Activated effector memory CD4-positive, alpha-beta T cell treated with Interleukin-2 at 50 U/mL for 16 hours (primary cell): ENCODE measurements around the gene ZNF521.

Experiments used
- DNase-seq: peaks from one replicate; pipeline ENCODE4 v3.0.0-alpha.2; 2020

Gene ZNF521

GRCh38 chr18:25335062-25335461 lies 16.9 kb downstream of the ZNF521 start:
- DNase-seq = no peak

GRCh38 chr18:25334588-25334987 lies 17.4 kb downstream of the ZNF521 start:
- DNase-seq = no peak

GRCh38 chr18:25332002-25332401 lies 20.0 kb downstream of the ZNF521 start:
- no peak for DNase-seq

- DNase-seq = no peak
Measured at GRCh38 chr18:25329783-25330182, 22.2 kb downstream of the ZNF521 start.

DNA sequence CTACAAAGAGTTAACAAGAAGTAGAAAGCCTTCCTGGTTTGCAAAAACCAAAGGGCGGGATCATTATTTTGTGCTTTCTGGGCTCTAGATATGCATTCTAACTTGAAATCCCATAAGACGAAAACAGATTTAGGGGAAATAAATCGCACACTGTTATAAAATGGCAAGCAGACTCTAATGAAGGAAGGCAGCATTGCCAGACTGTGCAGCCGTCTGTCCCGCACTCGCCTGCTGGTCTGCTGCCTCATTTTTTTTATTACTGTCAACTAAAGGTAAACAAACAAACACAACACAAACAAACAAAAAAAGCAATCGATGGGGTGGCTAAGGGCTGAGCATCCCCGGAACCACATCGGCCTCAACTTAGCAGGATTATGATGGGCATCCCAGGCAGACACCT lies 24.4 kb downstream of the ZNF521 start:
- DNase-seq = no peak

DNA sequence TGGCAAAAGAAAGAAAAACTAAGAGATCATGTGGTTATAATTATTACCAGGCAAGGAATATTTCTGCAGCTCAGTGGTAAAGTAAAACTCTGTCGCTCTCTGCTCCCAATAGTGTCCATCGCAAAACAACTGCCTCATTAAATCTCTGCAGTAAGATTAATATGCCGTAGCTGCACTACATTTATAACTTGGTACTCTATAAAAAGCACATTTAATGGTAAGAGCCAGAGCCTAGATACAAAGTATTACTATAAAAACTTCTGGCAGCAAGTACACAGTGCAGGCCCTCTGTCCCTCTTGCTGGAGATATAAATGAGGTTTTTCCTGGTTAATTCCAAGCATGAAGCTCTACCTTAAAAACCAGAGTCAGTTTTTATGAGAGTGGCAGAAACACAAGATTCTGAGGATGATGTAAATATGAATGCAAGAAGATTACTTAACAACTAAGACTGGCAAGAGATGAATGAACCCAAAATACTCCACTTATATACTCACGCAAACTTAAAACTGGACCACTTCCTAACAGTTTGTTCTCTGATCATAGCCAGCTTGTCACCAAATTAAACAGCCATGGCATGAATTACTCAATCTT lies 25.5 kb downstream of the ZNF521 start:
- DNase-seq = no peak

DNA sequence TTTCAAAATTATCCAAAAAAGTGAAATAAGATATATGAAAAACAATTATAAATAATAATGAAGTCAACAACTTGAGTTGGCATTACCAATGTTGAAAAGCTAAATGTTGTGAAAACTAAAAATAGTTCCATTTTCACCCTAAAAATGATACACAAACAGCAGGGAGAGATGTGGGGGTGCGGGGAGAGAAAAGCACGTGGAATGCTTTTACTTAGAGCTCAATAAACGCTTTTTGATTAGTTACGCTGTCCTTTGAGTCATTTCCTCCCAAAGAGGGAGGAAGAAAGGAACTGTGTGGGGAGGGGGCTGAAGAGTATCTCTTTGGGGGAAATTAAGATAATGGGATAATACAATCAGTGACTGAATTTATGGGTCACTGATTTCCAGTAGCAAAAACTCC lies 29.2 kb downstream of the ZNF521 start:
- DNase-seq = no peak

DNA sequence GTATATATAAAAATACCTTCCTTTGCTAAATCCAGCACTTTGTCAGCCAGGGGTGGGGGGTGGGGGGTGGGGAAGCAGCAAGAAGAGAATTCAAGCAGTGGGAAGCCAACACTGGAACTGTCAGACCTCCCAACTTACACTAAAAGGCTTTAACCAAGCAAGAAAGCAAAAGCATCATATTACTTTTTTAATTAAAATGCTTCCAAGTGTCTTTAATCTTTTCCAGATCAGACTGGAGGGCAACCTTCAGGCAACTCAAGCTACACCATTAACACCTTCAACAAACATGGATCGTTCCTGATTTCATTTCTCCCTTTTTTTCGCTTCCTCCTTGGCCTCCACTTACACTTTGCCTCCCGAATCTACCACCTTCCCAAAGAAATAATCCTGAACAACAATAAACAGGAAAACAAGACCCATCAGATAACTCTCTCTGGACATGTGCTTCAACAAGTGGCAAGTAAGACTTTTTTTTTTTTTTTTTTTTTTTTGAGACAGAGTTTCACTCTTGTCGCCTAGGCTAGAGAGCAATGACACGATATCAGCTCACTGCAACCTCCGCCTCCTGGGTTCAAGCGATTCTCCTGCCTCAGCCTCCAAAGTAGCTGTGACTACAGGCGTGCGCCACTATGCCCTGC lies 35.5 kb downstream of the ZNF521 start:
- no peak for DNase-seq

DNA sequence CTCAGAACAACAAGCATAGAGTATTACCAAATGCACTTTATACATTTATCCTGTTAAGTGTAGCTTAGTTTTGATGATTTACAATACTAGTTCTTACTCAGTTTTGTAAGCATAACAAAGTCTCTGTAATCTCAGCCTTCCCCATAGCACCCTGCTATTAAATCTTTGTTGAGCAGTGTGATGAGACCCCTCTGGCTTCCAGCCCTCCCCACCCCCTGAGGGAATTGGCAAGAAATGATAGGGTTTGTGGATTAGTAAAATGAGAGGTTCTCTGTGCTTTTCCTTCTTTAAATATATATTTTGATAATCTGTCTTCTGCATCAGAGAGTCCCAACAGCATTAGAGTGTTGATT lies 37.2 kb downstream of the ZNF521 start:
- no peak for DNase-seq

DNA sequence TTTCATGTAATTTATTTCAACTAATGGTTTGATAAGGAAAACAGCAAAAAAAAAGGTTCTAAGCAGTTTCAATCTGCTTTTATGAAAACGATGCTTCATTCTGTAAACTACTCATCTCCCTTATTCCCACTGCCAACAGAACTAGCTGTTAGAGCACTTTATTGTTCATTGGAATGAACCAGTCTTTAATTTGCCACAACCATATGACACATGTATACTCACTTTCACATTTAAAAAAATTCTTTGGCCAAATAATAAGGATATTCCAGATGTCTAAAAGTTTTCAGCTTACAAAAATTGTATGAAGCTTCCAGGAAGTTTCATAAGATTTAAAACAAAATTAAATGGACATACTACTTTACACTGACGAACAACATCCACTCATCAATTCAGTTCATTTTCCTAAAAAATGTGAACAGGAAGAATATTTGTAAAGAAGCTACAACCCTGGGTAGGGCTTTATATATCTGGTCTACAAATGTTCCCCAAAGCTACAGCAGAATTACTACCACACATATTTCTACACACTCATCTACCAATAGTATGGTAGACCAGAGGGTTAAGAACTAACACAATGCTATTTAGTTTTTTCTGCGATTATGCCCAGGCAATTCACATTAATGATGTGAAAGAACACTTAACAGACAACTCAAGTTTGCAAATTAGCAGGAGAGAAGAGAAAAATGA lies 37.7 kb downstream of the ZNF521 start:
- DNase-seq = no peak

GRCh38 chr18:25313268-25313667 lies 38.7 kb downstream of the ZNF521 start:
- no peak for DNase-seq

DNA sequence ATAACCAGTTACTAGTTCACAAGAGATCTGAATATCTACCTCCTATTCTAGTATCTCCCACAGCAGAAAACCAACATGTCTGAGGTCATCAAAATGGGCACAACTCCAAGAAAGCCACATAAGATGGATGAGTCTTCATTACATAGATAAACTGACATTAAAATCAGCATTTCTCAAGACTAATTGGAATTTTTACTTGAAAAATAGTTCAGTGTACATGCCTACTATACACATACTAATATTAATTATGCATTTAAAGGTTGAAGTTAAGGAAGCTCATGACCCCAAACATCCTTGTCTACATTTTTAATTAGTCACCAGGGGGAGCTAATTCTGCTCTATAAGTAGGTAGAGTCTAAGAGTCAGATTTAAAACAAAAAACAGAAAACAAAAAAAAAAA lies 41.9 kb downstream of the ZNF521 start:
- no peak for DNase-seq

DNA sequence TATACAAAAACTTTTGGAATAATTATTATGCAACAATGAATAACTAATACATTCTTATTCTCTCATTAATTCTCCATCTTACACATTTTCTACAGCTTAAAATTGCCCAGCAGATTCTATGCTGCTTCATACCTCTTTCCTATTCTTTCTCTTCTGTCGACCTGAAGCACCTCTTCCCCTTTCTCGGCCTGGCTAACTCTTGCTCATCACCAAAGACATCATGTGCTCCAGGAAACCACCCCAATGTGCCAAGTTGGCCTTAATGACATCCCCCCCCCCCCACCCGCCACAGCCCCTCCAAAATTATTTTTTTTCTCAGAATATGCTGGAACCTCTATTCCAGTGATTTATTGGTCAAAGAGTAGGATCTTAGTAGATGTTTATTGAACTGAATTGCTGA lies 43.6 kb downstream of the ZNF521 start:
- DNase-seq = no peak

DNA sequence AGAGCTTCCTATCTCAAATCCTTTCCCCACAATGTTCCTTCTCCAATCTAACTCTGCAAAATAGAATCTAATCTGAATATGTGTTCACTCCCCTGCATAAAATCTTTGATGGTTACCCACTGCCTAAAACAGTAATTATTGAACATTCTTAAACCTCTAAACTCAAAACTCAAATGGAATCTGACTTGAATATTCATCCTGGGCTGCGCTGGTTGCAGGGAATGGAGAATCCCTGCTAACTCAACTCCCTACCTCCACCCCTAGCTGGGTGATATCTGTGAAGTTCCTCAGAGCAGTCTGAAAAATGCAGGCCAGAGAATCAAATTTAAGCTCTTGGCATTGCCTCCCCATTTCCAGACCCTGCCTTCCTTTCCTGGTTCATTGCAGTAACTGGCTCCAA lies 44.8 kb downstream of the ZNF521 start:
- DNase-seq = no peak

GRCh38 chr18:25306671-25307070 lies 45.3 kb downstream of the ZNF521 start:
- DNase-seq = no peak

DNA sequence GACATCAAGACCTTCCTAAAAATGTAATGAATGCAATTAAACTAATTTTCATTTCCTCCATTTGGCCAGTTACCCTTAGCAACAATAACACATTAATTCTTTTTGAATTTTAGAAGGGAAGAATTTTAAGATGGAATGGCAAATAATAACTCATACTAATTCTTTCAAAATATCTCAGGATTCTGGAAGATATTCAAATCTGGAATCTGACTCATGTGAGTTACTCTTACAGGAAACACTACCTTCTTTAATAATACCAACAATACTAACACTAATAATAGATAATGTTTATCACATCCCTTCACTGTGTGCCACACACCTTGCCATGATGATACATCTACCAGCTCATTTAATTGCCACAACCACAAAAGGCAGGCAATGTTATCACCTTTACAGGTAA lies 46.4 kb downstream of the ZNF521 start:
- DNase-seq = no peak

GRCh38 chr18:25300492-25300891 lies 51.5 kb downstream of the ZNF521 start:
- DNase-seq = no peak

DNA sequence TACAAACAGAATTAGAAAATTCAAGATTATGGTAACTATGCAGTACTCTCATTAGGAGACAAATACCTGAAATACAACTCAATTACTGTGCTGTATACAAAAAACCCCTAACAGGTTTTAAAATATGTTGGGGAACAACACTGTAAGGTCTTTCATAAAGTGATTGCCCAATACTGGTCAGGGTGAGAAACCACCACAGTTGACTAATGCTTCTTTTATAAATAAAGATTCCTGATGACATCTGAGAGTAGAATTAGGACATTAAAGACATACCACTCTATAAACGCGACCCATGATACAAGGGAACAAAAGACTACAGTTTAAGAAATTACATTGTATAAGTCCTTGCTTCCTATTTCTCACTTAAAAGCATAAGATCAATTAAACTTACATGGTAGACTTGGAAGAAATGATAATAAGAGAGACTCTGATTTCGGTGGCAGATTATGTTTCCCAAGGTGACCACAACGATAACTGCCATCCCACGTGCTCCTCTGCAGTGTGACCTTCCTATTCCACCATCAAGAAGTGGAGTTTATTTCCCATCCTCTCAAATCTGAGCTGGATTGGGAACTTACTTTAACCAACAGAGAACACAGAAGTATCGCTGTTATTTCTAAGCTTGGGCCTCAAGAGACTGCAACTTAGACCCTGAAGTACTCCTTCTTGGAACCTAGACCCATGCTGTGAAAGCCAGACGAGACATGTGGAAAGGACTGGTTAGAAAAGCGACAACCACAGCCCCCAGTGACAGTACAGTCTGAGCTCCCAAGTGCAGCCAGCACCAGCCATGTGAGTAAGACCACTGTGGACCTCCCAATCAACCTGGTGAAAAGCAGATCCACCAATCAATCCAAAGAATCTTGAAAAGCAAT lies 52.3 kb downstream of the ZNF521 start:
- no peak for DNase-seq

GRCh38 chr18:25298853-25299274 lies 53.1 kb downstream of the ZNF521 start:
- DNase-seq = no peak

GRCh38 chr18:25295624-25296138 lies 56.3 kb downstream of the ZNF521 start:
- DNase-seq = no peak

GRCh38 chr18:25291150-25291549 lies 60.8 kb downstream of the ZNF521 start:
- no peak for DNase-seq

DNA sequence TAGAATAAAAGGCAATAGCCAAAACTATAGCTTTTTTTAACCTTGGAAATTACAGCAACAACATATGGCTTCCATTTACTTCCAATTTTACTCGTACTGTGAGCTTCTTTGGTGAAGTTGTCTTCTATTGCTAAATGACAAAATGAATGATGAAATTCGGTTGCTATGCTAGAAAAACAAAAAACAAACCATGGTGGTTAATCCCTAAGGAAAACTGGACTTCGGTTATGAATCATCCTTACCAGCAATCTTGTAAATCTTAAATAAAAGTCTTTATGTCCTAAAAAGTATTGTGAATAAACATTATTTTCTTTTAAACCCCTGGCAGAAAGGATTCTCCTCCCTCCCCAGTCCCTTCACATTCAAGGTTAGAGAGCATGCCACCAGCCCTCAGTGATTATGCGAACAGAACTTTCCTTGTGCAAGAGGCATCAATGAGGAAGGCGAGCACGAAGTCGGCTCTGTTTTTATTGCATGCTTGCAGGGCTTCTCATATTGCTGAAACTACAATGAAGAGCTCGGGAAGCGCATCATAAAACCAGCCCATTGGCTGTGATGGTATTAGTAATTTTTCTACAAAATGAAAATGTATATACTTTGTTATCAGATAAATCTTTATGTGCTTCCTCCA lies 62.9 kb downstream of the ZNF521 start:
- DNase-seq = no peak
